ENCODE measurements around the gene CD36.

Gene CD36

GRCh38 chr7:80637911-80638765 lies at the start of gene CD36:
Gene CD36, plus strand, starts transcription at chr7:80638642. Its CDS starts 8,099 bp downstream, at chr7:80646741.
- DNase-seq (ENCODE audit: low spot score in 2 of 2) = no peak
- no peaks in the 10 kb centered on the region for H3K9me3 ChIP-seq
- H3K4me1 ChIP-seq = peaks cover 3% of the 10 kb centered on the region; the same call in 1 of the 2 replicates
- H3K36me3 ChIP-seq (replicated peaks) = no peaks in the 10 kb centered on the region
- in situ Hi-C loops (cut with MboI; ENCODE audit: low sequenced_read_pairs) = no loop called here
- H3K4me3 ChIP-seq = no peak within 1 kb of the TSS
- no peaks in the 10 kb centered on the region for H3K27me3 ChIP-seq (ENCODE audit: low read depth)

DNA sequence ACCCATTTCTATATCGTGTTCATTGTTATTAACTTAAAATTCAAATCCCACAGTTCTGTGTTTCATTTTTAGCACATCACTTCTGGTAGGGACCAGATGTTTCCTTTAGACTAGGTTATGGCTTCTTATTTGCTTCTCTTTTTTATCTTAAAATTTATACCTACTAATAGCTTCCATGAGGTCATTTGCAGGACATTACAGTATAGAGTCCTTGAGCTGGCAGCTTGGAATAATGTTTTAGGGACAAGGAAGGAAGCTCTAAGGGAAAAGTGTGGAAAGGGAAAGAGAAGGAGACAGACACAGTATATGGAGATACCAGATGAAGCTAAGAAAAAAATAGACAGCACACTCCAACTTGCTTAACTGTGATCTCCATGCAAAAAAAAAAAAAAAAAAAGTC lies 48.8 kb upstream of the CD36 start:
- in situ Hi-C loops (cut with MboI; ENCODE audit: low sequenced_read_pairs) = no loop called here
- Histone ChIP-seq H3K36me3 (replicated peaks) (no peaks in the 10 kb centered on the region), H3K4me3 (no peak overlapping the region), H3K4me1 (peaks cover 3% of the 10 kb centered on the region; the same call in 1 of the 2 replicates), H3K27me3 (ENCODE audit: low read depth) (no peaks in the 10 kb centered on the region), H3K9me3 (no peaks in the 10 kb centered on the region)
- no peak for DNase-seq (ENCODE audit: low spot score in 2 of 2)

DNA sequence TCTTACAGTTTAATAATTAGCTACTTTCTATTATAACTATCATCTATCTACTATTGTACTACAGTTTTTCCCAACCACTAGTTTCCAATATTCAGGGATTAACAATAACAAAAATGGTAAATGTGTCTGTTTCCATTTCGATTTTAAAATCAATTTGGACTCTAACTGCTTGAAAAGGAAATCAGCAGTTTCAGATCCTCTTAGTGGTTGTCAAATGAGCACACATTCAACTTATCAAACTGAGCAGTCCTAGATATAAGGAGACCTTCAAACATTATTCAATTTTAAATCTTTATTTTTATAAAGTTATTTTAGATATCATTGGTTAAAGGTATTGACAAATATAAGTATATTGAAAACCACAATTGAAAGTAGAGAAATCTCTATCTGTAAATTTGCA lies 46.8 kb upstream of the CD36 start:
- in situ Hi-C loops (cut with MboI; ENCODE audit: low sequenced_read_pairs) = no loop called here
- no peaks in the 10 kb centered on the region for H3K27me3 ChIP-seq (ENCODE audit: low read depth)
- H3K9me3 ChIP-seq = no peaks in the 10 kb centered on the region
- H3K4me1 ChIP-seq = no peaks in the 10 kb centered on the region
- no peaks in the 10 kb centered on the region for H3K36me3 ChIP-seq (replicated peaks)
- DNase-seq (ENCODE audit: low spot score in 2 of 2) = no peak
- no peak overlapping the region for H3K4me3 ChIP-seq

GRCh38 chr7:80593869-80594586 lies 44.4 kb upstream of the CD36 start:
- DNase-seq (ENCODE audit: low spot score in 2 of 2) = no peak
- Histone ChIP-seq H3K27me3 (ENCODE audit: low read depth) (no peaks in the 10 kb centered on the region), H3K4me1 (no peaks in the 10 kb centered on the region), H3K4me3 (no peak overlapping the region), H3K36me3 (replicated peaks) (no peaks in the 10 kb centered on the region), H3K9me3 (no peaks in the 10 kb centered on the region)
- in situ Hi-C loops (cut with MboI; ENCODE audit: low sequenced_read_pairs) = no loop called here

DNA sequence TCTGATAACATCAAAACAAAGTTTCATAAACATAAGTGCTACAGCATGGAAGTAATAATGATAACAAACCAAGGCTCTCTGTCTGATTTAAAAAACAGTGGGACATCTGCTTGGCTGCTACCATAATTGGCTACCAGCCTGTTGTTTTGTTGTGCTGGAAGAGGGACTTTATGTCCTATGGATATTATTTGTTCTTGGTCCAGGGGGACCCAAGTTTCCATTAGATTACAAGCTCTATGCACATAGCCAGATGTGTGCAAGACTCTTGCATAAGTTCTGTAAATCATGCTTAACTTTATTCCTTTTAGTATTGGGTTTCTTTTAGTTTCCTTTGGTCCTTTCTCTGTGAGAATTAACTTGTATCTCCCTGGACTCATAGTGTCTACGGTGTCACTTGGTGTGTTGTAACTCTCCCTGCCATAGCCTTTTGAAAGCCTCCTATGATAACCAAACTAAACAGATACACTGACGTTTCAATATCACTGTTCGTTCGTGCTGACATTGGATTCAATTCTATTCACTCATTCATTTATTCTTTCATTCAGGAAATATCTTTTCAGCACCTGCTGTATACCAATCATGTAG lies 41.4 kb upstream of the CD36 start:
- in situ Hi-C loops (cut with MboI; ENCODE audit: low sequenced_read_pairs) = no loop called here
- H3K4me1 ChIP-seq = no peaks in the 10 kb centered on the region
- H3K4me3 ChIP-seq = no peak overlapping the region
- H3K9me3 ChIP-seq = no peaks in the 10 kb centered on the region
- H3K36me3 ChIP-seq (replicated peaks) = no peaks in the 10 kb centered on the region
- no peaks in the 10 kb centered on the region for H3K27me3 ChIP-seq (ENCODE audit: low read depth)
- DNase-seq (ENCODE audit: low spot score in 2 of 2) = no peak

GRCh38 chr7:80597875-80598274 lies 40.6 kb upstream of the CD36 start:
- Histone ChIP-seq H3K4me1 (no peaks in the 10 kb centered on the region), H3K4me3 (no peak overlapping the region), H3K36me3 (replicated peaks) (no peaks in the 10 kb centered on the region), H3K9me3 (no peaks in the 10 kb centered on the region), H3K27me3 (ENCODE audit: low read depth) (no peaks in the 10 kb centered on the region)
- in situ Hi-C loops (cut with MboI; ENCODE audit: low sequenced_read_pairs) = no loop called here
- DNase-seq (ENCODE audit: low spot score in 2 of 2) = no peak

GRCh38 chr7:80600046-80600445 lies 38.4 kb upstream of the CD36 start:
- Histone ChIP-seq H3K4me3 (no peak overlapping the region), H3K9me3 (no peaks in the 10 kb centered on the region), H3K4me1 (no peaks in the 10 kb centered on the region), H3K27me3 (ENCODE audit: low read depth) (no peaks in the 10 kb centered on the region), H3K36me3 (replicated peaks) (no peaks in the 10 kb centered on the region)
- in situ Hi-C loops (cut with MboI; ENCODE audit: low sequenced_read_pairs) = no loop called here
- DNase-seq (ENCODE audit: low spot score in 2 of 2) = no peak

DNA sequence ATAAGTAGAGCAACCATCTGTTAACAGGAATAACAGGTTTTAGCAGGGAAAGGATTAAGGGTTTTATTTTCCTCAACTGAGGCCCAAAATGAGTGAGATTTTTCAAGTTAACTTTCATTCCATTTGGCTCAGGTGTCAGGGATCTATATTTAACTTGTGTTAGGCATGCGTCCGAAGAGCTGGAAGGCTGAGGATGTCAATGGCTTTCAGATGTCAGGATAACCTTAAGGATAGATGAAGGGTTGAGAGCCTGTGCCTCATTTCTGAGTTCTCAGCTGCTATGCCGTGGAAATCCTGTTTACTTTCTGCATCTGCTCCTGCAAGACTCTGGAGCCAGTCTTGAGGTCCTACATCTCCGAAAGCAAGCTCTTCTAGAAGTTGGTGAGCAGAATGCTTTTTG lies 36.4 kb upstream of the CD36 start:
- in situ Hi-C loops (cut with MboI; ENCODE audit: low sequenced_read_pairs) = no loop called here
- H3K4me3 ChIP-seq = no peak overlapping the region
- H3K9me3 ChIP-seq = no peaks in the 10 kb centered on the region
- DNase-seq (ENCODE audit: low spot score in 2 of 2) = no peak
- no peaks in the 10 kb centered on the region for H3K27me3 ChIP-seq (ENCODE audit: low read depth)
- no peaks in the 10 kb centered on the region for H3K4me1 ChIP-seq
- H3K36me3 ChIP-seq (replicated peaks) = no peaks in the 10 kb centered on the region

DNA sequence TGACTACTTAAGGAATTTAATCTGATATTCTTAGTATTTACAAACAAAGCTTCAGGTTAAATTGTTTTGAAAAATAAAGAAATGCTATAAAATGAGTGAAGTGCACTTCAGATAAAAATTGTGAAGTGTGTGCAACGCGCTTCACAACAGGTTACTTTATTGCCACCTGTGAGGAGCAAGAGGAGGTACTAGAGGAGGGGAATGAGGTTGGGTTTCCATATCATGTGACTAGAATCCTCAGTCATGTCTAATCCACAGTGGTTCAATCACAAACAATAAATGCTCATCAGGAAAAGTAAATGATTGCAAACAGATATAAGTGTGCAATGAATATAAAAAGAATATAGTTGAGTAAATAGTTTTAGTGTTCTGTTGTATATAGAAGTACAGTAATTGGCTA lies 34.5 kb upstream of the CD36 start:
- no peaks in the 10 kb centered on the region for H3K4me1 ChIP-seq
- no peaks in the 10 kb centered on the region for H3K27me3 ChIP-seq (ENCODE audit: low read depth)
- in situ Hi-C loops (cut with MboI; ENCODE audit: low sequenced_read_pairs) = no loop called here
- H3K9me3 ChIP-seq = no peaks in the 10 kb centered on the region
- no peaks in the 10 kb centered on the region for H3K36me3 ChIP-seq (replicated peaks)
- no peak overlapping the region for H3K4me3 ChIP-seq
- no peak for DNase-seq (ENCODE audit: low spot score in 2 of 2)

DNA sequence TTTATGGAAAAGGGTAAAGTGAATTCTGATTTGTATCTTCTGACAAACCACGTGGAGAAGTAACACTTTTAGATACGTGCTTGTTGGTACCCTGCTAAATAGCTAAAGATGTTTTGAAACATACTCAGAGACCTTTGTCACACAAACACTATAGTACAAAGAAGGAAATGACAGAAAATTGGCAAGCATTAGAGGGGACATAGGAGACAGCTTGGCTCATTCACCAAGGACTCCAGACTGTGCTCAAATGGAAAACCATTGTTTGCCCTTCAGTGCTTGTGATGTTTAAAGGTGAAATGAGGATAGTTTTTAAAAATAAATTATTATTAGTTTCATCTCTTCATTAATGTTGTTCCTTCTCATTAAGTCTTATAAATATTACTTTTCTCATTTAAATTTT lies 34.0 kb upstream of the CD36 start:
- H3K36me3 ChIP-seq (replicated peaks) = no peaks in the 10 kb centered on the region
- in situ Hi-C loops (cut with MboI; ENCODE audit: low sequenced_read_pairs) = no loop called here
- H3K4me3 ChIP-seq = no peak overlapping the region
- no peak for DNase-seq (ENCODE audit: low spot score in 2 of 2)
- H3K4me1 ChIP-seq = no peaks in the 10 kb centered on the region
- no peaks in the 10 kb centered on the region for H3K27me3 ChIP-seq (ENCODE audit: low read depth)
- H3K9me3 ChIP-seq = no peaks in the 10 kb centered on the region

DNA sequence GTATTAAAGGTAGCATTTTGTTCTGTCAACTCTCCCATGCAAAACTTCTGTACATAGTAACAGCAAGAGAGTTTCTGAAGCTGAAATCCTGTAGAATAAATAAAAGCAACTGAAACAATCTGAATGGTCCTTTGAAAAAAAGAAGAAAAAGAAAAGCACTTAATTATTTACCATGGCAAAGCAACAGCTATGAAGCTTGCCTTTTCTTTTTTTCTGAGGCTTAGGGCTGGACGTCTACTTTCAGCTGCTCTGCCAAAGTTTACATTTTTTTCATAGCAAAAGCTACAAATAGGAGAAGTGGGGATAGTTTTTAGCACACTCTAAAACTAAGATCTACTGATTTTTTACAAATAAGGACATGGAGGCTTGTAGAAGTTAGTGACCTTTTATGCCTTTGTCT lies 31.3 kb upstream of the CD36 start:
- no peaks in the 10 kb centered on the region for H3K9me3 ChIP-seq
- in situ Hi-C loops (cut with MboI; ENCODE audit: low sequenced_read_pairs) = no loop called here
- DNase-seq (ENCODE audit: low spot score in 2 of 2) = no peak
- no peak overlapping the region for H3K4me3 ChIP-seq
- no peaks in the 10 kb centered on the region for H3K4me1 ChIP-seq
- no peaks in the 10 kb centered on the region for H3K27me3 ChIP-seq (ENCODE audit: low read depth)
- H3K36me3 ChIP-seq (replicated peaks) = no peaks in the 10 kb centered on the region

GRCh38 chr7:80608336-80608735 lies 30.1 kb upstream of the CD36 start:
- no peak for DNase-seq (ENCODE audit: low spot score in 2 of 2)
- in situ Hi-C loops (cut with MboI; ENCODE audit: low sequenced_read_pairs) = no loop called here
- H3K27me3 ChIP-seq (ENCODE audit: low read depth) = no peaks in the 10 kb centered on the region

GRCh38 chr7:80609751-80610150 lies 28.7 kb upstream of the CD36 start:
- in situ Hi-C loops (cut with MboI; ENCODE audit: low sequenced_read_pairs) = no loop called here
- DNase-seq (ENCODE audit: low spot score in 2 of 2) = no peak
- H3K27me3 ChIP-seq (ENCODE audit: low read depth) = no peaks in the 10 kb centered on the region
- H3K9me3 ChIP-seq = no peaks in the 10 kb centered on the region
- no peak overlapping the region for H3K4me3 ChIP-seq
- no peaks in the 10 kb centered on the region for H3K36me3 ChIP-seq (replicated peaks)
- peaks cover 4% of the 10 kb centered on the region for H3K4me1 ChIP-seq

More at GRCh38 chr7:80608336-80608735, 30.1 kb upstream of the CD36 start:
- H3K36me3 ChIP-seq (replicated peaks) = no peaks in the 10 kb centered on the region
- no peaks in the 10 kb centered on the region for H3K4me1 ChIP-seq
- no peaks in the 10 kb centered on the region for H3K9me3 ChIP-seq
- H3K4me3 ChIP-seq = no peak overlapping the region

- H3K4me1 ChIP-seq = peaks cover 10% of the 10 kb centered on the region
- no peaks in the 10 kb centered on the region for H3K27me3 ChIP-seq (ENCODE audit: low read depth)
- no peaks in the 10 kb centered on the region for H3K36me3 ChIP-seq (replicated peaks)
- H3K4me3 ChIP-seq = no peak overlapping the region
- DNase-seq (ENCODE audit: low spot score in 2 of 2) = no peak
- in situ Hi-C loops (cut with MboI; ENCODE audit: low sequenced_read_pairs) = no loop called here
- no peaks in the 10 kb centered on the region for H3K9me3 ChIP-seq
Measured at GRCh38 chr7:80611353-80611752, 27.1 kb upstream of the CD36 start.
